HT1080 (cell line): Measurements from ENCODE around the gene TBC1D22B. TPM values are rescaled to one million over a fixed set of nuclear protein-coding genes. Genes with fewer than 3 reads are reported as not detected.

ENCODE experiments used
- DNase-seq: peaks from one replicate; pipeline ENCODE4 v3.0.0-alpha.2; 2015; ENCODE audit warnings: low read depth
- polyA plus RNA-seq, 2 experiments: library from polyadenylated mRNA; depleted of rRNA; stranded (reverse); fragments of >200 nt; gene quantifications; 2 replicates each; pipeline ENCODE4 v1.2.3, GENCODE V29; 2015
- total RNA-seq: library from RNA; depleted of rRNA; stranded (reverse); fragments of >200 nt; shearing (Covaris generic); gene quantifications from 2 replicates; pipeline ENCODE4 v1.2.3, GENCODE V29; 2014; rRNA removed

Gene TBC1D22B, protein sequence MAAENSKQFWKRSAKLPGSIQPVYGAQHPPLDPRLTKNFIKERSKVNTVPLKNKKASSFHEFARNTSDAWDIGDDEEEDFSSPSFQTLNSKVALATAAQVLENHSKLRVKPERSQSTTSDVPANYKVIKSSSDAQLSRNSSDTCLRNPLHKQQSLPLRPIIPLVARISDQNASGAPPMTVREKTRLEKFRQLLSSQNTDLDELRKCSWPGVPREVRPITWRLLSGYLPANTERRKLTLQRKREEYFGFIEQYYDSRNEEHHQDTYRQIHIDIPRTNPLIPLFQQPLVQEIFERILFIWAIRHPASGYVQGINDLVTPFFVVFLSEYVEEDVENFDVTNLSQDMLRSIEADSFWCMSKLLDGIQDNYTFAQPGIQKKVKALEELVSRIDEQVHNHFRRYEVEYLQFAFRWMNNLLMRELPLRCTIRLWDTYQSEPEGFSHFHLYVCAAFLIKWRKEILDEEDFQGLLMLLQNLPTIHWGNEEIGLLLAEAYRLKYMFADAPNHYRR
- total RNA-seq: 5.1 and 8.3 TPM in 2 replicates
- polyA plus RNA-seq (2015; cell fraction: cytosol; rRNA removed): 10.9 and 13.8 TPM in 2 replicates
- 9.9 and 10.3 TPM in 2 replicates for polyA plus RNA-seq (2015; cell fraction: nucleus; rRNA removed)

DNA sequence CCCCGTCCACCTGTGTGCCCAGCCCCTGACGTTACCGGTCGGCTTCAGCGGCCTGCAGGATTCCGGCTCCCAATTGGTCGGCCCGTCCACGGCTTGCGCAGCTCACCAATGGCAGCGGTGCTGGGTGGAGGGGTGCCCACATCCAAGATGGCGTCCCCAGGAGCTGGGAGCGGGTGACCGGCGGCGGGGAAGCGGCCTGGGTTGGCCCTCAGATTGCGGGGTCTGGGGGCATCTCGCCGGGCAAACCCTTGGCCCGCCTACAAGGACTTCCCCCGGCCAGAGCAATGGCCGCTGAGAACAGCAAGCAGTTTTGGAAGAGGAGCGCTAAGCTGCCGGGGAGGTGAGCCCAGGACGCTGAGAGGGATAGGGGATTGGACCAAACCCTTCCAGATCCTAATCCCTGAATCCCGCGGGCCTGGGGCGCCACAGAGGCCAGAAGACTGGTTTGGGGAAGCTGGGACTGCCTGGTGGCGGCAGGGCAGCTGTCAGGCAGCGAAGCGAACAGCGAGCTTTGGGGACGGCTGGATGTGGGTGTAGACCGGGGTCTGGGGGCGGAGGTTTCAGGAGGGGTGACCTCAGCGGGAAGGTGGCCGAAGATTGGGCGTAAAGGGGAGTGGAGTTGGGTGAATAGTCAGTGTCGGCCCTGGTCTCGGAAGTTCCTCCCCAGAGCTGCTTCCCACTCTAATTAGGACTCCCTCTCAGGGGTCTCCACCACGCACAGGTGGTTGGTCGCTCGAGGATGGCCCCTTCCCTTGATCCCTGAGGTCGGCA, at the start of gene TBC1D22B, which contains the start of gene TMEM217:
TBC1D22B (plus strand) TSS at position 139 of the 771 bp plus-strand sequence; CDS start at position 285, 146 bp downstream.
TMEM217 (minus strand) TSS at position 511 of the 771 bp plus-strand sequence. CDS start 39,114 bp downstream, outside the sequence.
- DNase-seq: peak; percentile 91

DNA sequence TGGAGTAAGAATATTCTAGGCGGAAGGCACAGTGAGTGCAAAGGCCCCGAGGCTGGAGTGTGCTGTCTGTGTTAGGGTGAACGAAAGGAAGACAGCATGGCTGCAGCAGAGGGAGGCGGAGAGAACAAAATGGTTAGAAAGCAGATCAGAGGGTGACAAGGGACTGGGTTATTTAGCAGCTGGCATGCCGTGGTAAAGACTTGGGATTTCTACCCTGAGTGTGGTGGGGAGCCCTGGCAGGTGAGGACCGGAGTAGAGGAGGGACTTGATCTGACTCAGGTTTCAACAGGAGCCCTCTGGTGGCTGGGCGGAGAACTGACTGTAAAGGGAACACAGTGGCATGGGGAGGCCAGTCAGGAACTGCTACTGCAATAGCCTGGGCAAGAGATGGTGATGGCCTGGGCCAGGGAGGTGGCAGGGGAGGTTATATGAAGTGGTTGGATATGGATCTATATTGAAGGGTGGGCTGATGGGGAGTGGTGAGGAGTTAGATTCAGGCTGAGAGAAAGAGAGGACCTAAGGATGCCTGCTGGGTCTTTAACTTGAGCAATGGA, 49.6 kb upstream of the TBC1D22B start:
- DNase-seq: peak; percentile 75

DNA sequence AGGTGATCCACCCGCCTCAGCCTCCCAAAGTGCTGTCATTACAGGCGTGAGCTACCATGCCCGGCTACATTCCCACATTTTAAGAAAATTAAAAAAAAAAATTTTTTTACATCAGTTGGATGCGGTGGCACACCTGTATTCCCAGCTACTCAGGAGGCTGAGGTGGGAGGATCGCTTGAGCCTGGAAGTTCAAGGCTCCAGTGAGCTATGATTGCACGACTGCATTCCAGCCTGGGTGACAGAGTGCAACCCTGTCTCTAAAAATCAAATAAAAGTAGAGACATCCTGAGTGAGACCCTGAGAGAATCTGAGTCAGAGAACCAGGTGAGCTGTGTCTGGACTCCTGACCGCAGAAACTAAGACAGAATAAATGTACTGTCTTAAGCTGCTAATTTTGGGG, 48.8 kb upstream of the TBC1D22B start:
- no peak for DNase-seq

- DNase-seq: no peak
These were observed 47.9 kb upstream of the TBC1D22B start for GRCh38 chr6:37209461-37210205.

DNA sequence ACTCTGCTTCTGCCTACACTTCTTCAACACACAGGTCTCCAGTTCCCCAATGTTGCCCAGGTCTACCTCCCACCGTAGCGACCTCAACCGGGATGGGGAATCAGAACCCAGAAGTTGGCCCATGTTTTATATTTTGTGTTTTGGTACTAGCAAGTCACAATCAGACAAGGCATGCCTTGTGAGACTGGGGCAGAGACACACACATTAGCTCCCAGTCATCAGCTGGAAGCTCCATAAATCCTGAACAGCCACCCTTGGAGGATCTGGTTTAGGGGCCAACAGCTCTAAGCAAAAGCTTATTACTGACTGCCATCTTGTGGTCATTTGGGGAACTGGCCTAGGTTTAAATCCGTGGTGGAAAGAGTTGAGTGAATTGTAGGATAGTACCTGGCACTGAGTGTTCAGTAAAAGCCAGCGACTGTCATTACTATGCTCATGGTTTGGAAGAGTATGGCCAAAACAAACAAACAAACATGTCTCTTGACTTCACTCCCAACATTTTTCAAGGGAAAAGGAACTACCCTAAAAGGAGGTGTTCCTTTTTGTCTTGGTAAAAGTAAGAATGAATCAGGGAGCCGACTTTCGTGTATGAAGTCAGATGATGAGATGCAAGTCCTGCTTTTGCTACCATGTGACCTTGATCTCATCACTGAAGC, 47.1 kb upstream of the TBC1D22B start:
- peak; percentile 71 for DNase-seq

GRCh38 chr6:37212268-37212667, 45.3 kb upstream of the TBC1D22B start:
- DNase-seq: no peak

DNA sequence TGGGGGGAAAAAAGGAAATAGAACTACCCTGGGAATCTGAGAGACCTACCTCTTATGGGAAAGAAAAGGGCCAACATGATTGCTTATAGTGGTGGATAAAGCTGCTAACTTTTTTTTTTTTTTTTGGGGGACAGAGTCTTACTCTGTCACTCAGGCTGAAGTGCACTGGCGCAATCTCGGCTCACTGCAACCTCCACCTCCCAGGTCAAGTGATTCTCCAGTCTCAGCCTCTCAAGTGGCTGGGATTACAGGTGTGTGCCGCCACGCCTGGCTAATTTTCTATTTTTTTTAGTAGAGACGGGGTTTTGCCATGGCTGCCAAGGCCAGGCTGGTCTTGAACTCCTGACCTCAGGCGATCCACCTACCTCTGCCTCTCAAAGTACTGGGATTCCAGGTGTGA, 39.5 kb upstream of the TBC1D22B start:
- no peak for DNase-seq

- no peak for DNase-seq
These were observed 39.1 kb upstream of the TBC1D22B start for GRCh38 chr6:37218511-37218910.

DNA sequence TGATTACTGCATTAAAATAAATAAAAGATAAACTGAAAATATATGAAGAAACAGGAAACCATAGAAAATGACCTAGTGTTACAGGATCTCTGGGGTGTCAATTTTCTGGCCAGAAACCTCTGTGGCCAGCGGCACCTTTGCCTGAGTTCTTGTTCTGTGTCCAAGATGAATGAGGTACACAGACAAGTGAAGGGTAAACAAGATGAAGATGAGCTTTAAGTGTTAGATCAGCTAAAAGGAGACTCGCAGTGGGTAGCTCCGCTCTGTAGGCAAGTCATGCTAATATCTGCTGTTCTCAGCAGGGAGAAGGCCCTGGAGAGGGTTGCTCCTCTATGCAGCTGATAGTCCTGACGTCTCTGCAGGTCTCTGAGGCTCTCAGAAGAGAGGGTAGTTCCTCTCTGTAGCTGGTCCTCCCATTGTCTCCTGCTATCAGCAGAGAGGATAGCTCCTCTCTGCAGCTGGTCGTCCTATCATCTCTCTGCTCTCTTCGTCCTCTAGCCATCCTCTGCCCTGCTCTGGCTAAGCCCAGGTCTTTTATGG, 35.9 kb upstream of the TBC1D22B start:
- DNase-seq: no peak

DNA sequence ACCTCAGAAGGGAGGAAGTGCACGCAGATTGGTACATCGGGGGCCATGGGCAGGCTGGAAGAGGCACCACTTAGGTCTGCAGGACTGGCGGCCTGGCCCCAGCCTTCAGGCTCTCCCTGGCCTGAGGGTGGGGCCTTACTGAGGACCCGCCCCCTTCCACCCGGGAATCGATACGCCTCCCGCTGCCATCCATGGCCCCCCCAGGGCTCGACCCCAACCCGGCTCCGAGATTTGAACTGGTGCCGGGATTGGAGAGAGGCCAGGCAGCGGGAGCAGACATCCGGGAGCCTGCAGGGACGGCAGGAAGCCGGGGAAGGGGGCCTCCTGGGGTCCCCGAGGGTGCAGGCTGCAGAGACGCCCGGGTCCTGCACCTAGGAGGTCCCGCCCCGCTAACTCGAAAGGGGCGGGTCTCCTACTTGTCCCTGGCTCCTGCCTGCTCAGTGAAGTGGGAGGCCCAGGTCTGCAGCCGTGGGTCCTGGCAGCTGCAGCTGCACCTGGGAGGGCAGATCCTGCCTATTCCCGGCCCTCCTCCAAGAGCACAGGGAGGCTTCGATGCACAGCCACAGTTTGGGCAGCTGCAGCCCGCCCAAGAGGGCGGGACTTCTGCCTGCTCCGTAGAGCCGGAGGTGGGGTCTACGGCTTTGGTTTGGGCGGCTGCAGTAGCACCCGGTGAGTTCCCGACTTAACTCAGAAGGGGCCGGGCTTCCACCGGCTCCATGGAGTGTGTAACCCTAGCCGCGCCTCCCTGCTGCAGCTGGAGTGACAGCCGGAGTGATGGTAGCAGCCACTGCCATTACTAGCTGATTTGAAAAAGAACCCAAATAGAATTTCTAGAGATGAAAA, 35.2 kb upstream of the TBC1D22B start:
- peak; percentile 92 for DNase-seq

DNA sequence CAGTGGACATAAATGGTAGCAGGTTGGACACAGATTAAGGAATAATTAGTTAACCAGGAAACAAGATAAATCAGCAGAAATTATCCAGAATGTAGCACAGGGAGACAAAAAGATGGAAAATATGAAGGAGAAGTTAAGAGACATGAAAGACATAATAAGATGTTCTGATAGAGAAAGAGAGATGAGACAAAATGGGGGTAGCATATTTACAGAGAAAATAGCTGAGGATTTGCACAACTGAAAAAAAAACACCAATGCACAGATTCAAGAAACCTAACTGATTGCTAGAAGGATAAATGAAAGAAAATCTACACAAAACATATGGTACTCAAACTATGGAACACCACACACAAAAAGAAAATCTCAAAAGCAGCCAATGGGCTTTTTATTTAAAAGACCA, 34.6 kb upstream of the TBC1D22B start:
- no peak for DNase-seq

- DNase-seq: no peak
These were observed 32.0 kb upstream of the TBC1D22B start for GRCh38 chr6:37225350-37226169.

DNA sequence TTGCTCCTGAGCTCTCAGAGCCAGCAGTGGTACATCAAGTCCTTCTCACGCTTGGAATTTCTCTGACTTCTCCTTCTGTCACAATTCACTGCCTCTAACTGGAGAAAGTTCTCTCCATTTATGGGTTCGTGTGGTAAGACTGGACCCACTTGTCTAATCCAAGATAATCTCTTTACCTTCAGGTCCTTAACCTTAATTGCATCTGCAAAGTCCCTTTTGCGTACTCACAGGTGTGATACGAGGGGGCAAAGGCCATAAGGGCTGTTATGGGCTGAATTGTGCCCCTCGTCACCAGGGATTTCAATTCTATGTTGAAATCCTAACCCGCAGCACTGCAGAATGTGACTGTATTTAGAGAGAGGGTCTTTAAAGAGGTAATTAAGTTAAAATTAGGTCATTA, 27.5 kb upstream of the TBC1D22B start:
- DNase-seq: no peak

DNA sequence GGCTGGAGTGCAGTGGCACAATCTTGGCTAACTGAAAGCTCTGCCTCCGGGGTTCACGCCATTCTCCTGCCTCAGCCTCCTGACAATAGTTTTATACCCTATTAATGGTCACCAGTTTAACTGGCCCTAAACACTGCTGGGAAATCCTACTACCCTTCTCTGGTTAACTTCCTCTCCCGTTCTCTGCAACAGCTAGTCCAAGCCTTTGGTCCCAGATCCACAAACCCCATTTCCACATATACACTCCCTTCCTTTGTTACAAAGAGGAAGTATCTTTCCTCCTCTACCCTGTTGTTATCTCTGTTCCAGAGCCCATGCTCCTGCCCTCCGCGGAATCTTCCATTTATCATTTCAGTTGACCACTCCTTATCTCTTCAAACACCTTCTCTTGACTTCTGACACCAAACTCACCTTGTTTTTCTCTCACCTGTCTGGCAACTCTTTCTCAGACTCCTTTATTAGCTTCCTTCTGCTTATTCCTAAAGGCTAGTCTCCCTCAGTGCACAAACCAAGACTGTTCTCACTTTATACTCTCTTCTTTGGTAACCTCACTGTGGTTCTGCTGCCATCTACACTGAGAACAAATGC, 25.0 kb upstream of the TBC1D22B start:
- DNase-seq: no peak

- no peak for DNase-seq
These were observed 24.0 kb upstream of the TBC1D22B start for GRCh38 chr6:37233541-37233940.

DNA sequence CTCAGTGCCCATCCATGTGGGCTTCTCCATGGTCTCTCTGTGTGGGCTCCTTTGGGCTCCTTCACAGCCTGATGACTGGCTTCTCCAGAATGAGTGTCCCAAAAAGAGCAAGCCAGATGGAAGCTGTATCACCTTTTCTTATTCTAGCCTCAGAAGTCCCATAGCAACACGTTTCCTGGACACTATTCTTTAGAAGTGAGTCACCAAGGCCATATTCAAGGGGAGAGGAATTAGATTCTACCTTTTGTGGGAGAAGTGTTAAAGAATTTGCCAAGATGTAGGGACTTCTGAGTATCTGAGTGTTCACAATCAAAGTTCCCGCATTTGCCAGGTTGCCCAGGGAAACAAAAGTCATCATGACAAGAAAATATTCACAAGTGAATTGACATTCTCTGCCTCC, 20.7 kb upstream of the TBC1D22B start:
- peak; percentile 69 for DNase-seq

- no peak for DNase-seq
These were observed 19.8 kb upstream of the TBC1D22B start for GRCh38 chr6:37237789-37238188.

DNA sequence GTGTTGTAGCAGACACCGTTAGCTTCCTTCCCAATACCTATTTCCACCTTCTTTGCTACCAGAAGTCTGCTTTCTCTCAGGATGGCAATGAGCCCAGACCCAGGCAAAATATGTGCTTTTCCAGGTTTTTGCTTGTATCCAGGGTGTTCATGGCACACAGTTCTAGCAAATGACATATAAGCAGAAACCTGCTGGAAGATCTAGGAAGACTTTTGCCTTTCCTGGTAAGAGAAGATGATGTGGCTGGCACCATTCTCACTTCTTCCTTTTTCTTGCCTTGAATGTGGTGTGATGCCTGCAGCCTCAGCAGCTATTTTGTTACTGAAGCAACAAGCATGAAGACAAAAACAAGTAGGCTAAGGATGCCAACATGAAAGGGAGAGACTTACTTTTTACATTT, 19.2 kb upstream of the TBC1D22B start:
- no peak for DNase-seq
